GOT3 (cell line): ENCODE results near the gene GH1.

Experiments used
- DNase-seq: peaks from one replicate; lab custom pipeline; 2025; ENCODE audit warnings: mixed read lengths; lab: John Stamatoyannopoulos, UW

GH1 gene

DNA sequence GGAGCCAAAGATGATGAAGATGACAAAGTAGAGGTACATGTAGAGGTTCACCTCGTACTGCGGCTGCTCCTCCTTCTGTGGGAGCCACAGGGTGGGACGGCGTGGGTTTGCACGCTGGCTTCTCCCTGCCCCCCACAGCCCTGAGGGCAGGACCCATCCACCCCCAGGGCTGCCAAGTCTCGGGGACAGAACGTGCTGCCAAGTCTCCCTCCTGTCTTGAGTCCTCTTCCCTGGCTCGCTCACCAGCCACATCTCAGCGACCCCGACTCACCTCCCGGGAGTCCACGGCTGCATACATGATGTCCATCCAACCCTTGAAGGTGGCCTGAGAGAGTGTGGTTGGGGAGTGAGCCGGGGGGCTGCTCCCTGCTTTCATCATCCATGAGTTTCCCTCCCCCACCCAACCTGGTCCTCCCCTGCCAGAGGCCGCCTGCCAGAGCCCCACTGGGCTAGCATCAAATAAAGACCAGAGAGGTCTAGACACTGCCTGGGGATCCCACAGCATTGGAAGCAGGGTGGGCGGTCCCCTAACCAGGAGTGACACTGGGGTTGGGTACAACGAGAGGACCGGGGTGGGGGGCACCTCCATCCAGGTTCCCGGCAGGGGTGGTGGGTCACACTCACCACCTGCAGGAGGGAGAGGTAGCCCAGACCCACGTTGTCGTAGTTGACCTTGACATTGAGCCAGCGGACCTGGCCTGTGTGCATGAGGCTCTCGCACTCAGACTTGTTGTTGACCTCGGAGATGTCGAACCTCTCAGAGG is 26.3 kb upstream of the GH1 start:
- no peak for DNase-seq

DNA sequence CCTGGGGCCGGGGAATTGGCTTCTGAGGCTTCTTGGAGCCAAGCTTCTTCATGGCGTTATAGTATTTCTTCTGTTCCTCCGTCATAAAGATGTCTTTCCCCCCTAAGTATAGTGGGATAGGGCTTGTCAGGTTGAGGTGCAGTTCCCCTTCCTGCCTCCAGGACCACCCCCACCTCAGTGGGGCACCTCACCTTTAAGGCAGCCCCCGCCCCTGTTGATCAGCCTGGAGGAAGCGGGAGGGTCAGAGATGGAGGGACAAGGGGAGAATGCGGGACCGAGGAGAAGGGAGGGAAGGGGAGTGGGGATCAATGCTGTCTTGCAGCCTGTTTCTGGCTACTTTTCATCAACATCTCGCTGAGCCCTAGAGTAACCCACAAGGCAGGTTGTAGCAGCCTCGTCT is 25.1 kb upstream of the GH1 start:
- no peak for DNase-seq

DNA sequence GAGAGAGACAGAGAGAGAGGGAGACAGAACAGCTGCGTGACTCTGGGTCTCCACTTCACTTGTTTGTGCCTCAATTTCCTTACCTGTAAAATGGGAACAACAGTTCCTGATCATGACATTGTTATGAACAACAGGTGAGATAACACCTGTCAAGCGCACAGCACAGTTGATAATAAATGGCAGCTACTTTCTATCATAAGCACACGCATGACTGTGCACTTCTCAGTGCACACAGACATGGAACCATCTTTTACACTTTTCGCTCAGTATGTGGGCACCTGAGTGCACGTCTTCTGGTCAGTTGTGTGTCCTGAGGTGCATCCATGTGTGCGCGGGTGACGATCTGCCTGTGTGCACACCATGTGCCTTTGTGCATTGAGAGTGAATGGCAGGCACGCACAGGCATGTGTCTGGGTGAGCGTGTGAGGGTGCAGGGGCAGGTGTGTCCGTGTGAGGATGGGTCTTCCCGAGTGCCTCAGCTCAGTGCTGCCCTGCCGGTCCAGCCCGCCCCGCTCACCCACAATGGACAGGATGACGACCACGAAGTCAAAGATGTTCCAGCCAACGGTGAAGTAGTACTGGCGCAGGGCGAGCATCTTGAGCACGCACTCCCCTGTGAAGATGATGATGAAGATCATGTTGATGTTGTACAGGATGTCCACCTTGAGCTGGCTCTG is 23.8 kb upstream of the GH1 start:
- DNase-seq, result no peak

DNA sequence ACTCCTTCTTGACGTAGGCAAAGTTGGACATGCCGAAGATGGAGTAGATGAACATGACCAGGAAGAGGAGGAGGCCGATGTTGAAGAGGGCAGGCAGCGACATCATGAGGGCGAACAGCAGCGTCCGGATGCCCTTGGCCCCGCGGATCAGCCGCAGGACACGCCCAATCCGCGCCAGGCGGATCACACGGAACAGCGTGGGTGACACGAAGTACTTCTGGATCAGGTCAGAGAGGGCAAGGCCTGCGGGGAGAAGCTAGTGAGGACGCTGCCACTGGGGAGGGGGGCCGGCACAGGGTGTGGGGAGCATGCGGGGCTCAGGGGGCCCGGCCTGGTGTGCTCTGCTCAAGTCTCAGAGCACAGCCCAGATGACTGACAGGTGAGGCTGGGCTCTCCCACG is 23.1 kb upstream of the GH1 start:
- no peak for DNase-seq

DNA sequence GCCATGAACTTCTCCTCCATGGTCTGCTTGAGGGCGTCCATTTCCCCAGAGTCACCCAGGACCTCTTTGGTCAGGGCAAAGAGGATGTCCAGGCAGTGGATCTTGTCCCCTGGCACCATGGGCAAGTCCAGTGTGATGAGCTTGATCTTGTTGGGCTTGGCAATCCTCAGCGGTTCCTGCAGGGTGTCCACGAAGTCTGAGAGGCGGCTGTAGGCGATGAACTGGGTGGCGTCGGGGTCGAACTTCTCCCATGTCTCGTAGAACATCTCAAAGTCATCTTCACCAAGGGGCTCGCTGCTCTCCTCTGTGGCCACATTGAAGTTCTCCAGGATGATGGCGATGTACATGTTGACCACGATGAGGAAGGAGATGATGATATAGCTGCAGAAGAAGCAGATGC is 22.5 kb upstream of the GH1 start:
- no peak for DNase-seq

DNA sequence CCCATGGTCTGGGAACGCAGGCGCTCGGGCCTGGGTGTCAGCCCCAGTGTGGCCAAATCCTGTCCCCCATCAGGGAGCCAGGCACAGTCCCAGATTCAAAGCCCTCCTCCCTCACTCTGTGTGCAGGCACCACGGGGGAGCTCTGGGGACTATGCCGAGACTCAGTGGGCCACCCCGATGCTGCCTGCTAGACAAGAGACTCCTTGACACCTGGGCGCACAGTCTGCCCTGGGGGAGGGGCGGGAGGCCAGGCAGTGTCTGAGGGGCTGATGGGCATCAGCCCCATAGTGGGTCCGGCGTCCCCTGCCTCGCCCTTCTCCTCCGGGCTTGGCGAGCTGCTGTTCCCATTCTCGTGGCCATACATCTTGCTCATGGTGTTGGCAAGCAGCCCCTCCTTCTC is 21.9 kb upstream of the GH1 start:
- no peak for DNase-seq

DNA sequence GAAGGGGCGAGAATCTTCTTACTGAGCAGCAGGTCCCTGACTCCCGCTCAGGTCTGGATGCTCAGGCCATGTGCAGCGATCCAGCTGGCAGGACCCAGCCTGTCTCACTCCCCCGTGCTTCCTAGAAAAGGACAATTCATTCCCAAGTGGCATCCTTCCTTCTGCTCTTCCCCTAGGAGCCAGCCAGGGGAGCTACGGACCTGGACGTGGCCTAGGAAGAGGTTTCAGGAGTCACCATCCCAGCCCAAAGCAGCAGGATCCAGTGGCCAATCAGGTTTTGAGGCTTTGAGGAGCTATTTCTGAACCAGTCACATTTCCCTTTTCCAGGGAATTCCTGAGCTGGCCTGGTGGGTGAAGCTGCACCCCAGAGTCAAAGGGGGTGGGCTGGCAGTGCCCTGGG is 21.2 kb upstream of the GH1 start:
- no peak for DNase-seq

DNA sequence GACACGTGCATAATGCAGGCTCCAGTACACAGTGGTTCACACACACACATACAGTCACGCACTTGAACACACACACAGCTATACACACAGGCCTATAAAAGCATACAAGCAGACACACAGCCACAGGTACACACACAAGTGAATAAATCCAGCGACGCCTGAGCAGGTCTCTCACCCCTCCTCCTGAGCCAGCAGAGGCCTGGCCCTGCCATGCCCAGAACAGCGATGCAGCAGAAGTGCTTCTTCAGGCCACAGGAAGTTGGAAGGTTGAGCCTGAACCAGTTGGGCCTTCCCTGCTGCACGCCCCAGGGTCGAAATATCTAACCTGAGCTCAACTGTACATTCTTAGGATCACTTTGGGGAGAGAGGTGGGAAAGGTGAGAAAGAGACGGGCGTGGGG is 20.8 kb upstream of the GH1 start:
- DNase-seq, result no peak

DNA sequence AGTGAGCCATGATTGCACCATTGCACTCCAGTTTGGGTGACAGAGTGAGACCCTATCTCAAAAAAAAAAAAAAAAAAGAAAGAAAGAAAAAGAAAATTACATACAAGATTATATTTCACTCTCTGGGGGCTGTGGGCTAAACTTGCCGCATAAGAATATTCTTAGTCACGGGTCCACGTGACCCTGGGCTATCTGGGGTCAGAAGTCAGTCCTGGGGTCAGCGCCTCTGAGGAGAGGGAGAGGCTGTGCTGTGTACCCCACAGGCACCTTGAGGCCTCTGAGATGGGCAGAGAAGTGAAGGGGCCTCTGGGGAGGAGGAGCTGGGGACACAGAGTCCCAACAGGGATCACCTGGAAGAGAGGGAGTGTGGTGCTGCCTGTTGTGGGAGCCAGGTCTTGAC is 19.3 kb upstream of the GH1 start:
- DNase-seq, result no peak

DNA sequence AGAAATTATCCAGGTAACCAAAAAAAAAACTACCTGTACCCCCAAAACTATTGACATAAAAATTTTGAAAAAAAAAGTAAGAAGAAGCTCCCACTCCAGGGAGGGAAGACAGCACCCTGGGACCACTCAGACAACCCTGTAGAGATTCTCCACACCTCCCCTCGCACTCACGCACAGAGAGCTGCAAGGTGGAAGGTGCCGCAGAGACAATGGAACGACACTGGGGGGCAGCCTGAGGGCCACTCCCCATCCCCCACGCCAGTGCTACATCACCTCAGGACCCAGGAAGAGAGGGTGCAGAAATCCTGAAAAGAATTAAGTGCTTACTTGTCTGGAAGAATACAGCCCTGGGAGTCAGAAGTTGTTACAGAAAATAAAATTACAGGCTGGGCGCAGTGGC is 18.7 kb upstream of the GH1 start:
- DNase-seq, result no peak

DNA sequence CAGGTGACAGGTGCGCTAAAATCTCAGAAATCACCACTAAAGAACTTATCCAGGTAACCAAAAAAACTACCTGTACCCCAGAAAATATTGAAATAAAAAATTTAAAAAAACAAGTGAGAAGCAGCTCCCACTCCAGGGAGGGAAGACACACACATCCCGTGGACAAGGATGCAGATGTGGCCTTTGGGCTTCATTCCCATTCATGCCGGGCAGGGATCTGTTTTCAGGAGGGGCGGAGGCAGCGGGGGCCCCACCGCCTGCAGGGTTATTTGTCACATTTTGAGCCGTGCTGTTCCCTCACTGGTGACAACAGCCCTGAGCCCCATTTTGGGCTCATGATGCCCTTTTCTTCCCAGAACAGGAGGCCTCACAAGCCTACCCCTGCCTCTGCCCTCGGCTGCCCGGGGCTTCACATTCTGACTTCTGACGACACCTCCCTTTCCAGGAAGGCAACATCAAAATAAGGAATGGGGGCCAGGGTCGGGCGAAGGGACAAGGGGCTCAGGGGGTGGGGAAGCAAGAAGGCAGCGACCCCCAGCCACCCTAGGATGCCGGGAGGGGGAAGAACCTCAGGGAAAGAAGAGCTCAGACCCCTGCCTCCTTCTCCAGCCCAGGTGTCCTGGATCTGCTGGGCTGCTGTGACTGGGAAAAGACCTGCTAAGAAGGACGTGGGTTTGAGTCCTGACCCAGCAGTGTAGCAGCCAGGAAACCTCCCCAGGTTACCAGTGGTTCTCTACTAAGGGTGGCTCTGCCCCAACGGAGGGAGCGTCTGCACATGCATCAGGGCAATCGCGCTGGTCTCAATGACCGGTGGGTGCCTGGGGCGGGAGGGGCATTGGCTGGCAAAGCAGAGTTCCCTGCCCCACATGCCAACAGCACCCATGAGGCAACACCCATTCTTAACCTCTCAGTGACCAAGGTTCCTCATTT is 15.8 kb upstream of the GH1 start:
- no peak for DNase-seq

DNA sequence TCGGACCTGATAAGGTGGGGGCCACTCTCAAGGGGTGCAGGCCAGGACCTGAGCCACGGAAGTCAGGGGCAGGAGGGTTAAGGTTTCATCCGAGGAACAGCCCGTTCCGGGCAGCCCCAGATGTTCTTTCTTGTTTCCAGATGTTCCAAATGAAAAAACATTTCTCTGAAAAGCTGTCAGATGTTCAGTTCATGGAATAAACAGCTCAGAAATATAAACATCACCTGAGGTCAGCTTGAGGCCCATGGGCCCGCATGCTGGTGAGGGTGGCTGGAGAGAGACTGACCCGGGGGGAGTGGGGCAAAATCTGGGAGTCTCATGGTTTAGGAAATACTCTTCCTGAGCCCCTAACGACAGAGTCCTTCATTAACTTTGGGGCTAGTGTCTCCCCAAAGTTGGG is 15.0 kb upstream of the GH1 start:
- no peak for DNase-seq

DNA sequence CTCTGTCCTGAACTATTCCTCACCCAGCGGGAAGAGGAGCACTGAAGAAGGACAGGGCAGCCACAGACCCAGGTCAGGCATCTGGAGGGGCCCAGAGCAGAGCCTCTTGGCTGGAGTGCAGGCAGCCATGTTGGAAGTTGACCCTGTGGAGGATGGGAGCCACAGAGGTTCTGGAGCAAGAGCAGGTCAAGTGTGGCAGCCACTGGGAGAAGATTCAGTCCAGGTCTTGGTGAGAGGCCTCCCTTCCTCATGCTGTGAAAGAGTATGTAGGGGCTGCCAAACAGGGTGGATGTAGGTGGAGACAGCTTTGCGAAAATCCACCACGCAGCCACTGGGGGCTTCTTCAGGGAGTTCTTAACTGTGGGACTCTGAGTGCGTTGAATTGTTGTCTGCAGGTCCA is 14.1 kb upstream of the GH1 start:
- DNase-seq, result no peak

DNA sequence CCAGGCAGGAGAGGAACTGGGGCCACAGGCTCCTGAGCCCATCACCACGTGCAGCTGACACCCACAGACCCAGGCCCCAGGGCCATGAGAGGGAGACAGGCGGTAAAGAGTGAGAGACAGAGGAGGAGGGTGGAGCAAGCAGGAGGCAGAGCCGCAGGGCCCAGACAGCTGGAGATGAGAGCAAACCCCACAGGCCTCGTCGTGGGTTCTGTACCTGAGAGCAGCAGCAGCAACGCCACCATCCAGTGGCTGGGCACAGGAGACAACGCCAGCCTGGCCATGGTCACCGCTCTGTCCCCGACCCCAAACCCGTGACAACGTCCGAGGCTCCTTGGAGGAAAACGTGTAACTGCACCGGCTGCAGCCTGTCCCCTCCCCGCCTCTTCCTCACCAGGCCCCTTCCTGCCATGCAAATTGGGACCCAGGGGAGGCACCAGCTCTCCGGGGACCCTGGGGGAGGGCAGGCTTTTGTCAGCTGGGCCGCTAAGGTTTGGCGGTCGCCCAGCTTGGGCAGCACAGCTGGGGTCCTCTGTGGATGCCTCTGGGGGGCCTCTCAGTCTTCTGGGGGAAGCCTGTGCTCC is 13.4 kb upstream of the GH1 start, which contains the start of gene CD79B:
Gene CD79B (minus strand): TSS at position 351 of the 581 bp plus-strand sequence. CDS start 70 bp downstream, at position 281.
- DNase-seq, result no peak

DNA sequence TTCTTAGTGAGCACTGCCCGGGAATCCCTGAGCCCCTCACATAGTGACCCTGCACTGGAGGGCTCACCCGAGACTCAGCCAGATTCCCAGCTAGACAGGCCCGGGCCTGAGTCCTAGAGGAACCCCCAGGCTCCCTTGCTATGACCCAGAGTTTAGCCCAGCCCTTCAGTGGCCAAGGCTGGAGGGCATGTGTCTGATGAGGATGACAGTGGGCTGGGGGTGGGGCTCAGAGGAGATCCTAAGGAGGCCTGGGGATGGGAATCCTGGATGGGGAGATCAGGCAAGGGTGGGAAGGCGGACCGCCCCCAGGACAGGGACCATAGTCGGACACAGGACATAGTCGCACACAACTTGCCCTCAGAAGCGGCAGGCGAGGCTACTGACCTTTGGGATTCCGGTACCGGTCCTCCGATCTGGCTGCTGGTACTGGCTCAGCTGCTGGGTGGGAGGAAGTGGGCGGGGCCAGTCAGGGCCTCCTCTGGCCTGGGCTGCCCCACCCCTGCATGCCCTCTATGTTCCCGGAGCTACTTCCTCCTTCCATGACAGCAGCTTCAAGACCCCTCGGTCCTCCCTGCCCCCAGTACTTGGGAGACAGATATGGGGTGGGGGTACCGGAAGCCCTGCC is 12.4 kb upstream of the GH1 start:
- DNase-seq, result no peak

DNA sequence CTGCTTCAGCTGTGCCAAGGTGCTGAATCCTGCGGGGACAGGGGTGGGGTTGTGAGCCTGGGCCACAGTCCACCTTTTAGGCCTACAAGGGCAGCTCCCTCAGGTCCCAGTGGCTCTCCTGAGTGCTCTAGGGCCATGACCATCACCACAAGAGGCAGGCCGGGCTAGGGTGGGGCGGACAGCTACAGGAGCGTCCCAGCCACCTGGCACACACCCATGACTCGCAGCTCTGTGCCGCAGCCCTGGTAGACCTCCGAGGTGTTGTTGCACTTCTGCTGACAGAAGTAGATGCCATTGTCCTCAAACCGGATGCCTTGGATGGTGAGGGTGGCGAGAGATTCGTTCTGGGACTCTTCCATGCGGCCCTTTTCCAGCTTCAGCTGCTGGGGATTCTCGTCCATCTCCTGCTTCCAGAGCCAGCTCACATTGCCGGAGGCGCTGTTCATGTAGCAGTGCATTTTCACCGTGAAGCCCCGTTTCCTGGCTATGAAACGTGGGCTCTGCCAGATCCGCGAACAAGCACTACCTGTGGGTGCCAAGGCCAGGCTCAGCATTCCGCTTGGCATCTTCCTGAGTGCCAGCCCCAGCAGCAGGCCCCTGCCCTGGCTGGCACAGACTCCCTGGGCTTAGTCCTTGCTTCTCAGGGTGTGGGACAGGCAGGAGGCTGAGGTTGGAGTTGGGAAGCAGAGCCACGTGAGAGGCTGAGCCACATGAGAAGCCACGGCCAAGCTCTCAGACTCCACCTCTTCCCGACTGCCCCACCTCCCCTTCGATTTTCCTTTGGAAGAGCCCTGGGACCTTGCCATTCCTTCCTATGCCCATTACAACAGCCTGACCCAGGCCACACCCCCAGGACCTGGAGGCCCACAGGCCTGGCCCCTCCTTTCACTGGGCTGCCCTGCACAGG is 11.5 kb upstream of the GH1 start:
- no peak for DNase-seq

DNA sequence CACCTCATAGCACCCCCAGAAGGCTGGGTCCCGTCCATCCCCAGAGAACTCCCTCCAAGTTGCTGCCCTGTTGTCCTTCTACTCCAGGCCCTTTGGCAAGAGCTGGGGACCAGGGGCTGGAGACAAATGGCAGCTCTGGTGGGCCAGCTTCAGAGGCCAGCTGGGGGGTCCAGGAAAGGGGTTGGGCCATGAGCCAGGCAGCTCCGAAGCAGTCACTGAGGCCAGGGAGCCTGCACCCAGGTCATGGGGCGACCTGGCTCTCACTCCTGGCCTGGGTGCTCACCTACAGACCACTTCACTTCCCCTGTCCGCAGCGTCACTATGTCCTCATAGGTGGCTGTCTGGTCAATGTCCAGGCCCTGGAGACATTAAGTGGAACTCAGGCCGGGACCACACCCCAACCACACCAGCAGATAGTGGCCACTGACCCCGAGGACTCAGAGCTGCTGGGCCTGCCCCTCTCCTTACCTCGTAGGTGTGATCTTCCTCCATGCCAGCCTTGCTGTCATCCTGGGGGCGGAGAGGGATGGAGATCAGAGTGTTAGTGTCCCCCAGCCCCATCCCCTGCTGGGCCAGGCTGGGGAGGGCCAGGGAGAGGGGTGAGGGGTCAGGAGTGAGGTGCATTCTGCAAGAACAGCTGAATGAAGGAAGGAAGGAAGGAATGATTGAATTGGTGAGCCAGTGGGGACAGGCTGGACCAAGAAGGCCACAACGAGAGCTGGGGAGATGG is 10.5 kb upstream of the GH1 start:
- DNase-seq, result no peak

DNA sequence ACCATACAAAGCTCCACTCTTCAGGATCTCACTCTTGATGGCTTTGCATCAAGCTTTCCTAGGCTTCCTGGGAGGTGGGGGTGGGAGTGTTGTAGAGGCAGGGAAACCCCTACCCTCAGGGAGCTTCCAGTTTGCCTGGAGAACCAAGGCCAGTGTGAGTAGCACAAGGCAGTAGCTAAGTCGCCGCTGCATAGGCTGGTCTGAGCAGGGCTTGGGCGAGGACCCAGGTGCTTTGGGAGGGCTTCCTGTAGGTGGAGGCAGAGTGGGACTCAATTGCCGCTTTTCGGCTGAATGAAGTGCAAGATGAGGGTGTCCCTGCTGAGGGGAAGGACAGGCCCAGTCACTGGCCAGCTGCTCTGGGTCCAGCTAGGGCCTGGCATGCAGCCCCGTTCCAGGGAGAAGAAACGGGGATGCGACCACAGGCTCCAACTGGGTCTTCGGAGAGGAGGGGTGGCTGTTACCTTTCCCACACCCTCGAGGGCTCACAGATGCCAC is 9.6 kb upstream of the GH1 start:
- no peak for DNase-seq

DNA sequence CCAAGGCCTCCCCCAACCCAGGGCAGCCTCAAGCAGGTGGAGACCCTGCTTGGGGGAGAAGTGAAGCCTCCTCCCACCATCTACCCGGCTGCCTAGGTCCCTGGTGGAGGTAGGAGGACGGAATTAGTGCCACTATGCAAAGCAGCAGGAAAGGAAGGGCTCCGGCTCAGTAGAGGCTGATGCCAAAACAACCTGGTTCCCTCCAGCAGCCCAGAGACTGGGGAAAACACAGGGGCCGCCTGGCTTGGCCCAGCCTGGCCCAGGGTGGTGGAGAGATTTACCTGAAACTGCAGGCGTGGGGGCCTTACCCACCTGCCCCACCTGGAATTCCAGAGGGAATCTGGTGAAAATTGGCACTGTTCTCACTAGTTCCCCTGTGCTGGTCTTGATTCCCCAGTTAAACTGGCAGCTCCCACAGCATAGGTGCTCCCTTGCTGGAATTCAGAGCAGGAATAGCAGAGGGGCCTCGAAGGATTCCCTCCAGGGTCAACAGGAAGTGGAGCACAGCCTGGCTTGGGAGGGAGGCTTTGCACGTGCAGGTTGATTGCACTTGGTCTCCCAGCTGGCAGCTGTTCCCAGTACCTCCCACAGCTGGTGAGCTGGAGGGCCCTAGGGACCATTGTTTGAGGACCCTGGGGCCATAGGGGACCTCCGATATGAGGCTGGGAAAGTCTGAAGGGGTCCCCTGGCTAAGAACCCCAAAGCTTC is 9.0 kb upstream of the GH1 start:
- DNase-seq, result no peak
